Measurements from ENCODE around the gene CREM. TPM values are rescaled to one million over a fixed set of nuclear protein-coding genes. Genes with fewer than 3 reads are reported as not detected.

The CREM gene
- total RNA-seq, 2 experiments from 2014 or later, result 121 to 131 TPM

GRCh38 chr10:35160743-35161142 is 34.1 kb downstream of the CREM start:
- Mint-ChIP-seq H3K4me1 (ENCODE audit: low read depth) (no peaks in the 10 kb centered on the region), H3K27me3 (no peaks in the 10 kb centered on the region), H3K9me3 (peaks cover 2% of the 10 kb centered on the region), H3K27ac (no peak overlapping the region), H3K36me3 (ENCODE audit: low read depth) (peaks cover 23% of the 10 kb centered on the region), H3K4me3 (no peak overlapping the region)
- CTCF ChIA-PET, result interaction anchor here (0.8 kb wide), 1 partner anchor 35 kb away, joined by 3 read pairs; no protein-coding TSS in a partner anchor
- no peak for TF ChIP-seq CTCF (IDR thresholded peaks at IDR 0.05)
- no peak for ATAC-seq
- DNase-seq, result no peak
- intact Hi-C loops (cut with micrococcal nuclease), result no loop called here
- POLR2A ChIA-PET, result interaction anchor here (0.8 kb wide), 1 partner anchor 22 kb away, joined by 3 read pairs; no protein-coding TSS in a partner anchor

- Mint-ChIP-seq H3K36me3 (ENCODE audit: low read depth) (peaks cover 23% of the 10 kb centered on the region), H3K27ac (no peak overlapping the region), H3K4me3 (no peak overlapping the region), H3K4me1 (ENCODE audit: low read depth) (no peaks in the 10 kb centered on the region), H3K27me3 (no peaks in the 10 kb centered on the region), H3K9me3 (peaks cover 2% of the 10 kb centered on the region)
- ChIA-PET POLR2A (interaction anchor here (0.7 kb wide), 1 partner anchor 33 kb away, joined by 3 read pairs; no protein-coding TSS in a partner anchor), CTCF (no interaction called here)
- intact Hi-C loops (cut with micrococcal nuclease), result no loop called here
- ATAC-seq (no peak), DNase-seq (no peak)
- TF ChIP-seq CTCF (IDR thresholded peaks at IDR 0.05), result no peak
These were observed 35.3 kb downstream of the CREM start for GRCh38 chr10:35161906-35162305.

- no peak for DNase-seq
- Mint-ChIP-seq H3K36me3 (ENCODE audit: low read depth) (peaks cover 15% of the 10 kb centered on the region), H3K4me1 (ENCODE audit: low read depth) (no peaks in the 10 kb centered on the region), H3K27me3 (no peaks in the 10 kb centered on the region), H3K4me3 (no peak overlapping the region), H3K27ac (no peak overlapping the region), H3K9me3 (peaks cover 6% of the 10 kb centered on the region)
- no peak for TF ChIP-seq CTCF (IDR thresholded peaks at IDR 0.05)
- ATAC-seq, result no peak
- intact Hi-C loops (cut with micrococcal nuclease), result no loop called here
- ChIA-PET CTCF (interaction anchor here (0.7 to 1.8 kb wide), 3 partner anchors 11 to 40 kb away, joined by 3 to 7 read pairs (median 4); no protein-coding TSS in a partner anchor), POLR2A (interaction anchor here (1.0 to 1.5 kb wide), 3 partner anchors 10 to 31 kb away, joined by 3 to 6 read pairs (median 4); no protein-coding TSS in a partner anchor)
These were observed 38.5 kb downstream of the CREM start for GRCh38 chr10:35165136-35165535.

DNA sequence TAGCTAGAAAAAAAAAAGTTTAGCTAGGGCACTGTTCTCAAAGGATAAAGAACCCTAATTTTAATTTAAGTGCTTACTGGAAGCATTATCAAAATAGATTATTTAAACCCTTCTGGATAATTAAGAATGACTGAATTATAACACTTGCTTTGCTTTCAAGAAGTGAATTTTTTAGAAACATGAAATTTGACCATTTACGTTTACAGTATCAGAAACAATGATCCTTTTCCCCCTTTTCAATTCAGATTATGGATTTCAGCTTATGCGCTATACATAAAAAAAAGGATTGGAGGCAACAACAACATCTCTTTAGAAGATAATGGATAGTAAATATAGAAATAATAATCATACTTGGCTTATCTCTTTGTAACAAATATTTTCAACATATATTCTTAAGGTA is 39.2 kb downstream of the CREM start:
- no peak for TF ChIP-seq CTCF (IDR thresholded peaks at IDR 0.05)
- Mint-ChIP-seq H3K36me3 (ENCODE audit: low read depth) (peaks cover 15% of the 10 kb centered on the region), H3K9me3 (peaks cover 6% of the 10 kb centered on the region), H3K27me3 (no peaks in the 10 kb centered on the region), H3K4me3 (no peak overlapping the region), H3K4me1 (ENCODE audit: low read depth) (no peaks in the 10 kb centered on the region), H3K27ac (no peak overlapping the region)
- ChIA-PET POLR2A (no interaction called here), CTCF (interaction anchor here (0.7 to 1.8 kb wide), 4 partner anchors 12 to 40 kb away, joined by 3 to 7 read pairs (median 4); no protein-coding TSS in a partner anchor)
- no peak for DNase-seq
- ATAC-seq, result no peak
- intact Hi-C loops (cut with micrococcal nuclease), result no loop called here

DNA sequence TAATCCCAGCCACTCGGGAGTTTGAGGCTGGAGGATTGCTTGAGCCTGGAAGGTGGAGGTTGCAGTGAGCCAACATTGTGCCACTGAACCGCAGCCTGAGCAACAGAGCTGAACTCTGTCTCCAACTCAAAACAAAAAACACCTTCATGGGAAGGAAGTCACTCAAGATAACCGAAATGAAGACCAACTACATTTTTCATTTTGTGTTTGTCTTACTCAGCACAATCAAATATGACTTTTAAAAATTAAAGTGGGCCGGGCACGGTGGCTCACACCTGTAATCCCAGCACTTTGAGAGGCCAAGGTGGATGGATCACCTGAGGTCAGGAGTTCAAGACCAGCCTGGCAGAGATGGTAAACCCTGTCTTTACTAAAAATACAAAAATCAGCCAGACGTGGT is 40.0 kb downstream of the CREM start:
- Mint-ChIP-seq H3K4me1 (ENCODE audit: low read depth) (peaks cover 2% of the 10 kb centered on the region), H3K27ac (no peak overlapping the region), H3K27me3 (no peaks in the 10 kb centered on the region), H3K36me3 (ENCODE audit: low read depth) (peaks cover 14% of the 10 kb centered on the region), H3K9me3 (peaks cover 6% of the 10 kb centered on the region), H3K4me3 (no peak overlapping the region)
- intact Hi-C loops (cut with micrococcal nuclease), result no loop called here
- no peak for DNase-seq
- no peak for ATAC-seq
- ChIA-PET CTCF (interaction anchor here (0.9 to 1.4 kb wide), 3 partner anchors 9 to 29 kb away, joined by 3 read pairs; no protein-coding TSS in a partner anchor), POLR2A (no interaction called here)
- TF ChIP-seq CTCF (IDR thresholded peaks at IDR 0.05), result no peak
